ENCODE data around the gene NCK1.
"Not testable (repeated sequence)": the region's sequence is repeated elsewhere in the genome, so short reads cannot be mapped to it uniquely, and the experiment has no call there.

Gene NCK1

GRCh38 chr3:136959599-136959998 is 97.6 kb downstream of the NCK1 start:
- no peak overlapping the region for H3K27ac ChIP-seq
- H3K9me3 ChIP-seq, result no peaks in the 10 kb centered on the region
- H3K4me3 ChIP-seq (ENCODE audit: low read depth in 1 of 2, low read length in 1 of 2), result no peak overlapping the region
- H3K36me3 ChIP-seq, result no peaks in the 10 kb centered on the region
- no peaks in the 10 kb centered on the region for H3K27me3 ChIP-seq
- TF ChIP-seq, protein P1, sequence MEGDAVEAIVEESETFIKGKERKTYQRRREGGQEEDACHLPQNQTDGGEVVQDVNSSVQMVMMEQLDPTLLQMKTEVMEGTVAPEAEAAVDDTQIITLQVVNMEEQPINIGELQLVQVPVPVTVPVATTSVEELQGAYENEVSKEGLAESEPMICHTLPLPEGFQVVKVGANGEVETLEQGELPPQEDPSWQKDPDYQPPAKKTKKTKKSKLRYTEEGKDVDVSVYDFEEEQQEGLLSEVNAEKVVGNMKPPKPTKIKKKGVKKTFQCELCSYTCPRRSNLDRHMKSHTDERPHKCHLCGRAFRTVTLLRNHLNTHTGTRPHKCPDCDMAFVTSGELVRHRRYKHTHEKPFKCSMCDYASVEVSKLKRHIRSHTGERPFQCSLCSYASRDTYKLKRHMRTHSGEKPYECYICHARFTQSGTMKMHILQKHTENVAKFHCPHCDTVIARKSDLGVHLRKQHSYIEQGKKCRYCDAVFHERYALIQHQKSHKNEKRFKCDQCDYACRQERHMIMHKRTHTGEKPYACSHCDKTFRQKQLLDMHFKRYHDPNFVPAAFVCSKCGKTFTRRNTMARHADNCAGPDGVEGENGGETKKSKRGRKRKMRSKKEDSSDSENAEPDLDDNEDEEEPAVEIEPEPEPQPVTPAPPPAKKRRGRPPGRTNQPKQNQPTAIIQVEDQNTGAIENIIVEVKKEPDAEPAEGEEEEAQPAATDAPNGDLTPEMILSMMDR (IDR thresholded peaks at IDR 0.05), result no peak
- no peaks in the 10 kb centered on the region for H3K4me1 ChIP-seq (ENCODE audit: control insufficient read depth in 1 of 2, insufficient read depth in 1 of 2, low read depth in 1 of 2, low read length in 1 of 2)

DNA sequence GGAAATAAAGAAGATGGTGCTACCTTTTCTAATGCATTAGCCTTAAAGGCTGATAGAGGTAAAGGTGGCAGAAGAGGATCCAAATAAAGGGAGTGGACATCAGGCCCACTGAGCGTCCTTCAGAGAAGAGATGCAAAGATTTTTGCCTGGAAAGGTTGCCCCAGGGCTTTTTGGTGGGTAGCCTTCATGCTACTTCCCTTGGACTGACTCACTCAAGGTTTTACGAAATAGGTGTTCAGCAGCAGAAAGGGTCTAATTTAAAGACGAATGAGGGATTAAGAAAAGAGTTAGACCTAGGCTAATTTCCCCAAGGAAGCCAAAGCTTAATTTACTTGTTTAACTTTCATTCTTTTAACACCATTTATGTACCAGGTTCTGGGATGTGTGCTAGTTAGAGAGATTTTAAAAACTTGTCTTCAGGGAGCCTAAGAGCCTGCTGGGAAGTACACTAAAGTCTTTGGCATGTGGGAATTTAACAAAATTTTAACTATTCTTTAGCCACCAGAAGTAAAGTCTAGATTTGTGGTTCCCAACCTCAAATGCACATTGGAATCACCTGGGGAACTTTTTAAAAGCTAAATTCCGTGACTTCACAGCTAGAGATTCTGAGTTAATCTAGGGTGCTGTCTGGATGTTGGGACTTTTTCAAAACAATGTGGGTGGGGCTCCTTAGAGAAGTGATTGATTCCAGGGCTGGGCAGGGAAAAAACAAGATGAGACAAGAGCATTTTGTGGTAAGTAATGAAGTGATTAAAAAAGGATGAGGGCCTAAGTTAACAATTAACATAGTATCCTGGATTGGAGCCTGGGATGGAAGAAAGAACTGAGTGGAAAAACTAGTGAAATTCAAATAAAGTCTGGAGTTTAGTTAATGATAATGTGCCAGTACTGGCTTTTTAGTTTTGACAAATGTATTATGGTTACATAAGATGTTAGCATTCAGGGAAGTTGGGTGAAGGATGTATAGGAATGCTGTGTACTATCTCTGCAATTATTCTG is 99.1 kb downstream of the NCK1 start:
- TF ChIP-seq, protein P1 (IDR thresholded peaks at IDR 0.05), result no peak
- Histone ChIP-seq H3K4me1 (ENCODE audit: control insufficient read depth in 1 of 2, insufficient read depth in 1 of 2, low read depth in 1 of 2, low read length in 1 of 2) (no peaks in the 10 kb centered on the region), H3K9me3 (no peaks in the 10 kb centered on the region), H3K4me3 (ENCODE audit: low read depth in 1 of 2, low read length in 1 of 2) (no peak overlapping the region), H3K36me3 (no peaks in the 10 kb centered on the region), H3K27me3 (no peaks in the 10 kb centered on the region), H3K27ac (no peak overlapping the region)

DNA sequence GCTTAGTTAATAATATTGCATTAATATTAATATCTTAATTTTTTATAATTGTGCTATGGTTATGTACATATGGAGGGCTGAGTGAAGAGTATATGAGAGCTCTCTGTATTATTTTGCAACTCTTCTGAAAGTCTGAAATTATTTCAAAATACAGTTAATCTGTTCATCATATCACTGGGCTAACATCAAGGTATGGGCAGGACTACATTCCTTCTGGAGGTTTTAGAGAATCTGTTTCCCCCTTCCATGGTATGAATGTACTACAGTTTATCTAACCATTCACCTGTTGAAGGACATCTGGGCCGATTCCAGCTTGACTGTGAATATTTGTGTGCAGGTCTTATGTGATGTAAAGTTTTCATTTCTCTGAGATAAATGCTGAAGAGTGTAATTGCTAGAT is 100.9 kb downstream of the NCK1 start:
- H3K27me3 ChIP-seq, result no peaks in the 10 kb centered on the region
- no peaks in the 10 kb centered on the region for H3K9me3 ChIP-seq
- no peak overlapping the region for H3K27ac ChIP-seq
- TF ChIP-seq, protein P1 (IDR thresholded peaks at IDR 0.05), result no peak
- H3K4me3 ChIP-seq (ENCODE audit: low read depth in 1 of 2, low read length in 1 of 2), result no peak overlapping the region
- H3K4me1 ChIP-seq (ENCODE audit: control insufficient read depth in 1 of 2, insufficient read depth in 1 of 2, low read depth in 1 of 2, low read length in 1 of 2), result no peaks in the 10 kb centered on the region
- H3K36me3 ChIP-seq, result no peaks in the 10 kb centered on the region

GRCh38 chr3:136969539-136969938 is 107.5 kb downstream of the NCK1 start:
- not testable (repeated sequence) for H3K27me3 ChIP-seq; H3K9me3 ChIP-seq; H3K27ac ChIP-seq; H3K4me3 ChIP-seq (ENCODE audit: low read depth in 1 of 2, low read length in 1 of 2); H3K36me3 ChIP-seq; H3K4me1 ChIP-seq (ENCODE audit: control insufficient read depth in 1 of 2, insufficient read depth in 1 of 2, low read depth in 1 of 2, low read length in 1 of 2)

- H3K27ac ChIP-seq, result no peak overlapping the region
- H3K36me3 ChIP-seq, result no peaks in the 10 kb centered on the region
- H3K27me3 ChIP-seq, result no peaks in the 10 kb centered on the region
- H3K4me1 ChIP-seq (ENCODE audit: control insufficient read depth in 1 of 2, insufficient read depth in 1 of 2, low read depth in 1 of 2, low read length in 1 of 2), result no peaks in the 10 kb centered on the region
- TF ChIP-seq, protein P1 (IDR thresholded peaks at IDR 0.05), result no peak
- no peak overlapping the region for H3K4me3 ChIP-seq (ENCODE audit: low read depth in 1 of 2, low read length in 1 of 2)
- no peaks in the 10 kb centered on the region for H3K9me3 ChIP-seq
These were observed 111.3 kb downstream of the NCK1 start for GRCh38 chr3:136973352-136973751.

DNA sequence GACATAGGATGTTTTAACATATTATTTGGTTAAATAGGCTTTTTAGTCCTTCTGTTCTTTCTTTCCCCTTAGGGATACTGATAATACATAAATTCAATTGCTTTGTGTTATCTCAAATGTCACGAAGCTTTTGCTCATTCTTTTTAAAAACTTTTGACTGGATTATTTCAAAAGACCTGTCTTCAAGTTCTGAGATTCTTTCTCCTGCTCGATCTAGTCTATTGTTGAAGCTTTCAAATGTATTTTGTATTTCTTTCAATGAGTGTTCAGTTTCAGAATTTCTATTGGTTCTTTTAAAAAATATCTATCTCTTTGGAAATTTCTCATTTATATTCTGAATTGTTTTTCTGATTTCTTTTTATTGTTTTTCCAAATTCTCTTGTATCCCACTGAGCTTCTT is 112.7 kb downstream of the NCK1 start:
- Histone ChIP-seq H3K27ac (no peak overlapping the region), H3K36me3 (no peaks in the 10 kb centered on the region), H3K4me1 (ENCODE audit: control insufficient read depth in 1 of 2, insufficient read depth in 1 of 2, low read depth in 1 of 2, low read length in 1 of 2) (no peaks in the 10 kb centered on the region), H3K9me3 (no peaks in the 10 kb centered on the region), H3K27me3 (no peaks in the 10 kb centered on the region), H3K4me3 (ENCODE audit: low read depth in 1 of 2, low read length in 1 of 2) (no peak overlapping the region)
- TF ChIP-seq, protein P1 (IDR thresholded peaks at IDR 0.05), result no peak
